Neural cell (in vitro differentiated cells): ENCODE measurements around the gene RPN1. TPM values are rescaled to one million over a fixed set of nuclear protein-coding genes. Genes with fewer than 3 reads are reported as not detected.

Experiments
- H2AFZ ChIP-seq: fragments of 200-600, 300-800 bp; sonication (generic), shearing (Covaris generic); 2 replicates; pipeline ENCODE4 v1.6.0; 2014; ENCODE audit warnings: low read depth, mild to moderate bottlenecking, antibody characterized with exemption, low read length, moderate library complexity
- H3F3A ChIP-seq: fragments of 200-600 bp; shearing (Covaris generic); 2 replicates; pipeline ENCODE4 v1.6.1; 2016; ENCODE audit warnings: mild to moderate bottlenecking, moderate library complexity, mixed read lengths, antibody characterized with exemption, low read length; ENCODE audit not compliant: insufficient read depth, poor library complexity, severe bottlenecking
- H3K27ac ChIP-seq: fragments of 200-600, 300-800 bp; sonication (generic), shearing (Covaris generic); 2 replicates; pipeline ENCODE4 v1.5.1; 2014; ENCODE audit warnings: mild to moderate bottlenecking, low read length, moderate library complexity
- H3K27me3 ChIP-seq: fragments of 300-800, 200-600 bp; sonication (generic), shearing (Covaris generic); 2 replicates; pipeline ENCODE4 v1.6.0; 2014; ENCODE audit warnings: mild to moderate bottlenecking, low read depth, low read length, moderate library complexity; ENCODE audit not compliant: insufficient read depth
- H3K36me3 ChIP-seq: fragments of 300-800, 200-600 bp; sonication (generic), shearing (Covaris generic); 2 replicates; pipeline ENCODE4 v1.5.1; 2014; ENCODE audit warnings: mild to moderate bottlenecking, antibody characterized with exemption, low read length, moderate library complexity; ENCODE audit not compliant: insufficient read depth
- H3K4me2 ChIP-seq: fragments of 300-800, 200-600 bp; sonication (generic), shearing (Covaris generic); 2 replicates; pipeline ENCODE4 v1.6.0; 2014; ENCODE audit warnings: mild to moderate bottlenecking, low read length
- H3K4me3 ChIP-seq: fragments of 300-800, 200-600 bp; sonication (generic), shearing (Covaris generic); 2 replicates; pipeline ENCODE4 v1.5.1; 2014; ENCODE audit warnings: mild to moderate bottlenecking, low read length, moderate library complexity
- H3K79me2 ChIP-seq: fragments of 200-600 bp; shearing (Covaris generic); replicated peaks from 2 replicates; pipeline ENCODE4 v1.6.0; 2014; ENCODE audit warnings: mild to moderate bottlenecking, low read length, moderate library complexity; ENCODE audit not compliant: insufficient read depth
- H3K9ac ChIP-seq: fragments of 300-800, 200-600 bp; sonication (generic), shearing (Covaris generic); 2 replicates; pipeline ENCODE4 v1.6.1; 2016; ENCODE audit warnings: mild to moderate bottlenecking, low read length, mixed read lengths
- H3K9me2 ChIP-seq: fragments of 200-600 bp; shearing (Covaris generic); 2 replicates; pipeline ENCODE4 v1.6.1; 2016; ENCODE audit warnings: mild to moderate bottlenecking, low read length, mixed read lengths; ENCODE audit not compliant: insufficient read depth
- H3K9me3 ChIP-seq: fragments of 200-600, 300-800 bp; sonication (generic), shearing (Covaris generic); 2 replicates; pipeline ENCODE4 v1.6.1; 2016; ENCODE audit warnings: mild to moderate bottlenecking, mixed run types, low read length, moderate library complexity, mixed read lengths
- H4K20me1 ChIP-seq: fragments of 200-600 bp; shearing (Covaris generic); 2 replicates; pipeline ENCODE4 v1.6.1; 2016; ENCODE audit warnings: mild to moderate bottlenecking, mixed run types; ENCODE audit not compliant: insufficient read depth
- CTCF ChIP-seq: fragments of 450-650 bp; IDR thresholded peaks from 2 replicates; pipeline ENCODE4 v1.5.1; 2014; ENCODE audit warnings: antibody characterized with exemption, mild to moderate bottlenecking, moderate library complexity; ENCODE audit not compliant: poor library complexity, severe bottlenecking
- EP300 ChIP-seq: fragments of 450-650 bp; conservative IDR thresholded peaks from 2 replicates; pipeline ENCODE4 v1.6.1; 2014; ENCODE audit warnings: antibody characterized with exemption, mild to moderate bottlenecking, moderate library complexity; ENCODE audit not compliant: poor library complexity, severe bottlenecking
- EZH2 ChIP-seq: fragments of 200-600, 300-800 bp; shearing (Covaris generic), sonication (generic); IDR thresholded peaks from 2 replicates; pipeline ENCODE4 v1.6.1; 2014; ENCODE audit warnings: antibody characterized with exemption, low read length, borderline replicate concordance, mild to moderate bottlenecking; ENCODE audit not compliant: insufficient read depth, poor library complexity, severe bottlenecking
- MXI1 ChIP-seq: fragments of 450-650 bp; conservative IDR thresholded peaks from 2 replicates; pipeline ENCODE4 v1.6.1; 2014; ENCODE audit warnings: antibody characterized with exemption, mild to moderate bottlenecking; ENCODE audit not compliant: poor library complexity, severe bottlenecking
- POLR2AphosphoS5 ChIP-seq: IDR thresholded peaks from 2 replicates; pipeline ENCODE4 v1.6.1; 2012
- RAD21 ChIP-seq: fragments of 450-650 bp; conservative IDR thresholded peaks from 2 replicates; pipeline ENCODE4 v1.6.1; 2014; ENCODE audit warnings: antibody characterized with exemption, mild to moderate bottlenecking, moderate library complexity
- REST ChIP-seq: IDR thresholded peaks from 2 replicates; pipeline ENCODE4 v1.6.1; 2012; ENCODE audit warnings: borderline replicate concordance
- SMC3 ChIP-seq: fragments of 450-650 bp; conservative IDR thresholded peaks from 2 replicates; pipeline ENCODE4 v1.6.1; 2014; ENCODE audit warnings: antibody characterized with exemption, mild to moderate bottlenecking, moderate library complexity; ENCODE audit not compliant: poor library complexity
- TAF1 ChIP-seq: IDR thresholded peaks from 2 replicates; pipeline ENCODE4 v1.6.1; 2012; ENCODE audit warnings: low read depth
- polyA plus RNA-seq: library from polyadenylated mRNA; depleted of rRNA; stranded (reverse); fragments of >200 nt; gene quantifications from 2 replicates; pipeline ENCODE4 v1.2.3, GENCODE V29; 2014

Gene RPN1
- polyA plus RNA-seq, 1 donor from 2014 or later: 201 TPM

DNA sequence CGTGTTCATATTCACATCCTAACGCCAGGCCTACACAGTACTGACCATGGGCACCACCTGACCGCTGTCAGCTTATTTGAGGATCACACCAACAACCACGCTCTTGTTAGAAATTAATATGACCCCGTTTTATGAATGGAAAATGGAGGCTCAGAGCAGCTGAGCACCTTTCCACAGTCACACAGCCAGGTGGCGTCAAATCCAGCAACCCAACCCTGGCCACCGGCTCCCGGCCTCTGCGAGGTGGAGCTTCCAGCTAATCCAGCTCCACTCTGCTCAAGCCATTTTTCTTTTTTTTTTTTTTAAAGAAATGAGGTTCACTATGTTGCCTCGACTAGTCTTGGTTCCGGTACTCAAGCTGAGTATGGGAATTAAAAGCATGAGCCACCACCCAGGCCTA is 41.3 kb downstream of the RPN1 start:
- TF ChIP-seq POLR2AphosphoS5 (no peak), CTCF (no peak), TAF1 (no peak), REST (no peak), RAD21 (no peak), EP300 (no peak), MXI1 (no peak), SMC3 (no peak), EZH2 (no peak)
- no peaks in the 10 kb centered on the region for H3K27me3 ChIP-seq
- H3K36me3 ChIP-seq: no peaks in the 10 kb centered on the region
- no peak overlapping the region for H3K4me3 ChIP-seq
- no peak overlapping the region for H3K27ac ChIP-seq
- H4K20me1 ChIP-seq: no peaks in the 10 kb centered on the region
- H3K9me2 ChIP-seq: no peaks in the 10 kb centered on the region
- no peak overlapping the region for H3K9ac ChIP-seq
- no peak overlapping the region for H2AFZ ChIP-seq
- H3K9me3 ChIP-seq: no peaks in the 10 kb centered on the region
- no peak overlapping the region for H3K4me2 ChIP-seq
- H3F3A ChIP-seq: no peaks in the 10 kb centered on the region
- H3K79me2 ChIP-seq: no peaks in the 10 kb centered on the region

DNA sequence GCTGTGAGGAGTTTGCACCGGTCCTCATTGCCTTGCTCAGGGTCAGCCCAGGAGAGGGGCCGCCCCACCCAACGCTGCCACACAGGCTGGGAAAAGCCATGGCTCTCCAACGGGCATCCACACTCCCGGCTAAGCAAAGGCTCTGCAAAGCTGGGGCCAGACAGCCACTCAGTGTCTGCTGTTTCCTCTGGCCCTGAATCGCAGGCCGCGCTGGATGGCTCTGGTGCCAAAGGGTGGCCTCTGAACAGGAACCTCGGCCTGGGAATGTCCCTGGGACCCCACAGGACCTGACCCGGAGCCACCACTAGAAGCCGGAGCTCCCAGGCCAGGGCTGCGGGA is 42.9 kb downstream of the RPN1 start:
- no peak overlapping the region for H2AFZ ChIP-seq
- no peak overlapping the region for H3K9ac ChIP-seq
- H3K27ac ChIP-seq: no peak overlapping the region

More for the DNA sequence above, 42.9 kb downstream of the RPN1 start:
- Histone ChIP-seq H3K36me3 (no peaks in the 10 kb centered on the region), H4K20me1 (no peaks in the 10 kb centered on the region), H3K9me3 (no peaks in the 10 kb centered on the region), H3K9me2 (no peaks in the 10 kb centered on the region), H3K4me3 (no peak overlapping the region), H3K27me3 (no peaks in the 10 kb centered on the region), H3F3A (no peaks in the 10 kb centered on the region), H3K4me2 (no peak overlapping the region), H3K79me2 (no peaks in the 10 kb centered on the region)
- no peak for TF ChIP-seq EZH2
- TF ChIP-seq REST: no peak
- no peak for TF ChIP-seq POLR2AphosphoS5
- no peak for TF ChIP-seq MXI1
- TF ChIP-seq TAF1: no peak
- no peak for TF ChIP-seq EP300
- TF ChIP-seq SMC3: no peak
- no peak for TF ChIP-seq CTCF
- TF ChIP-seq RAD21: no peak
